T-helper 9 cell (primary cell): ENCODE measurements around the gene IL17RC.
"Not testable (repeated sequence)": the region's sequence is repeated elsewhere in the genome, so short reads cannot be mapped to it uniquely, and the experiment has no call there.

Experiments used
- DNase-seq: peaks from one replicate; pipeline ENCODE4 v3.0.0-alpha.2; 2020

The IL17RC gene

DNA sequence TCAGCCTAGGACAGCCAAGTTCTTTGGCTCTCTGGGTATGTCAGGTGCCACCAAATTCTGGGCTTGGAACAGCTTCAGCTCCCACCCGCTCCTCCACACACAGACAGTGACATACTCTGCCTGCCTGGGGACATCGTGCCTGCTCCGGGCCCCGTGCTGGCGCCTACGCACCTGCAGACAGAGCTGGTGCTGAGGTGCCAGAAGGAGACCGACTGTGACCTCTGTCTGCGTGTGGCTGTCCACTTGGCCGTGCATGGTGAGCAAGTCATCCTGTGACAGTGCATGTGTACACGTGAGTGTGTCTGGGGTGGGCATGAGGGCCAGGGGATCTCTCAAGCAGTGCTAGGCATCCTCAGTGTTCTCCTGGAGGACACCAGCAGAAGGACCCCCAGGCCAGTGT is 922 bp downstream of the IL17RC start:
- DNase-seq: no peak

DNA sequence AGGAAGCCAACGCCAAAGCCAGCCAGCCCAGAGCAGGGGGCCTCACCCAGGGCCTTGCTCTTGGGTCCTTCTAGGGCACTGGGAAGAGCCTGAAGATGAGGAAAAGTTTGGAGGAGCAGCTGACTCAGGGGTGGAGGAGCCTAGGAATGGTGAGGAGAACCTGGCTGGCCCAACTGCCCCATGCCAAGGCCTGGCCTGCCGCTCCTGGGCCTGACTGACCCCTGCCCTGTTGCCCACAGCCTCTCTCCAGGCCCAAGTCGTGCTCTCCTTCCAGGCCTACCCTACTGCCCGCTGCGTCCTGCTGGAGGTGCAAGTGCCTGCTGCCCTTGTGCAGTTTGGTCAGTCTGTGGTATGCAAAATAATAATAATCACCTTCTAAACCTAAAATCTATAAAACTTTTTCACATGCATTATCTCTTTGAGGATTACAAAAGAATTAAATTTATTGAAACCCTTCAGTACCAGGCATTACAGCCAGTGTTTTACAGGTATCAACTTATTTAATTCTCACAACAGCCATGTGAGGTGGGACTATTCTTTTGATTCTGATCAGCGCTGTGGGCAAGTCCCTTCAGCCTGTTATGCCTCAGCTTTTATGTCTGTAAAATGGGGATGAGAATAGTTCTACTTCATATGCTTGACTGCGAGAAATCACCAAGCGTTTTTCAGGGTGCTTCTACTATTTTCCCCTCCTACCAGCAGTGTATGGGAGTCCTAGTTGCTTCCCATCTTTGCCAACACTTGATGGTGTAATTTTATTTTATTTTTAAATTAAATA is 1.6 kb downstream of the IL17RC start:
- no peak for DNase-seq

- no peak for DNase-seq
Measured at GRCh38 chr3:9928158-9928557, 11.3 kb downstream of the IL17RC start.

DNA sequence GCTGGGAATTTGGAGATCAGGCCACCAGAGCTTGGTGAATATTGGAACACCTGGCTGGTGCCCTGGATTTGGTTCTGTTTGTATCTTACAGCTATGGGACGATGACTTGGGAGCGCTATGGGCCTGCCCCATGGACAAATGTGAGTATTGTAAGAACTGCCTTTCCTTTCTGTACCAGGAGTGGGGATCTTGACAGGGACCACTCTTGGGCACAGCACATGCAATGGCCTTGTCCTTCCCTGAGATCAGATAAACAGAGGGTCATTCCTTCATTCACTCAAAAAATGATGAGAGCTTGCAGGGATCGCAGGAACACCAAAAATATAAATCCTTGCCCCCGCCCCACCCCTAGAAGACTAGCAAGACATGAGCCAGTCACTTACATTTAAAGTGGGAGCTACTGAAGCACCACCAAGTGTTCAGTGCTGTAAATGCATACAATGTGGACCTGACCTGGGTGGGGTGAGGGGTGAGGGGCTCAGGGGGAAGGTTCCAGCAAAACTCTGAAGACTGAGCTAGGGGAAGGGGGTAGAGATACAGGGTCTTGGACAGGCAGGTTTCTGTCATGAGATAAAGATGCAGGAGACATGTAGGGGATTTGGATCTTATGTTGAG is 14.0 kb downstream of the IL17RC start:
- no peak for DNase-seq

DNA sequence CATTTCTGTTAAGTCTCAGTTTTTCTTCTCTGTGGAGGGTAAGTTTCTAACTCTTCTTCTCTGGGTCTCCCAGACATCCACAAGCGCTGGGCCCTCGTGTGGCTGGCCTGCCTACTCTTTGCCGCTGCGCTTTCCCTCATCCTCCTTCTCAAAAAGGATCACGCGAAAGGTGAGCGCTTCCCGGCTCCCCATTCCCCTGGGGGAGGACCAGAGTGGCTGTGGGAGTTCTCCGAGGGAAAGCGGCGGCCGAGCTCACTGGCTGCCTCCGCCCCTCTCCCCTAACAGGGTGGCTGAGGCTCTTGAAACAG is 15.6 kb downstream of the IL17RC start:
- DNase-seq: no peak

DNA sequence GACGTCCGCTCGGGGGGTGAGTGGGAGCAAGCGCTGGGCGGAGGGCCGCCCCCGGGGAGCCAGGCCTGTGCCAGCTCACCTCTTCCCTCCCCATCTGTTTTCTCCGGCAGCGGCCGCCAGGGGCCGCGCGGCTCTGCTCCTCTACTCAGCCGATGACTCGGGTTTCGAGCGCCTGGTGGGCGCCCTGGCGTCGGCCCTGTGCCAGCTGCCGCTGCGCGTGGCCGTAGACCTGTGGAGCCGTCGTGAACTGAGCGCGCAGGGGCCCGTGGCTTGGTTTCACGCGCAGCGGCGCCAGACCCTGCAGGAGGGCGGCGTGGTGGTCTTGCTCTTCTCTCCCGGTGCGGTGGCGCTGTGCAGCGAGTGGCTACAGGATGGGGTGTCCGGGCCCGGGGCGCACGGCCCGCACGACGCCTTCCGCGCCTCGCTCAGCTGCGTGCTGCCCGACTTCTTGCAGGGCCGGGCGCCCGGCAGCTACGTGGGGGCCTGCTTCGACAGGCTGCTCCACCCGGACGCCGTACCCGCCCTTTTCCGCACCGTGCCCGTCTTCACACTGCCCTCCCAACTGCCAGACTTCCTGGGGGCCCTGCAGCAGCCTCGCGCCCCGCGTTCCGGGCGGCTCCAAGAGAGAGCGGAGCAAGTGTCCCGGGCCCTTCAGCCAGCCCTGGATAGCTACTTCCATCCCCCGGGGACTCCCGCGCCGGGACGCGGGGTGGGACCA is 16.1 kb downstream of the IL17RC start:
- peak; percentile 82 for DNase-seq

DNA sequence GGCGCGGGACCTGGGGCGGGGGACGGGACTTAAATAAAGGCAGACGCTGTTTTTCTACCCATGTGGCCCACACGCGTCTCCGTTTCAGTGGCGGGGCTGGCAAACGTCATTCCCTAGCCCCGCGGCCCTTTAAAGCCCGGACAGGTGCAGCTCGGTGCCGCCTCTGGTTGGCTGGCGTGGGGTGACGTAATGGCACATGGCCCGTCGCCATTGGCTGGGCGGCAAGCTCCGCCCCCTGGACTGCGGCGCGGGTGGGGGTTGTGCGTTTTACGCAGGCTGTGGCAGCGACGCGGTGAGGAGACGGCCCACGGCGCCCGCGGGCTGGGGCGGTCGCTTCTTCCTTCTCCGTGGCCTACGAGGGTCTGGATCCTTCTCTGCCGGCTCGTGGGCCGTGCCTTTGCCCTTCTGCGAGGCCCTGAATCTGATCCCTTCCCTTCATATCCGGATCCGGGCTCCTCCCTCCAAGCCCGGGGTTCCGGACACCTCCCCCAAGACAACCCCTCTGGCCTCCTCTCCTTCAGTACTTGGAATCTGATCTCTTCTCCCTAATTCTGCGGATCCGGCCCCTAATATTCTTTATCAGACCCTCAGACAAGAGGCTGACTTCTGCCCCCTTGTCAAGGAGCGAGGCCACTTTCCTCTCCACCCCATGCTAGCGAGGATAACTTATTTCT is 16.8 kb downstream of the IL17RC start, which contains the start of gene CRELD1:
Gene CRELD1, plus strand, starts transcription at position 274 of the 674 bp plus-strand sequence. CDS start 605 bp downstream, outside the sequence.
- peak; percentile 94 for DNase-seq

- DNase-seq: peak; percentile 21
Measured at GRCh38 chr3:9934235-9934621, 17.3 kb downstream of the IL17RC start.

DNA sequence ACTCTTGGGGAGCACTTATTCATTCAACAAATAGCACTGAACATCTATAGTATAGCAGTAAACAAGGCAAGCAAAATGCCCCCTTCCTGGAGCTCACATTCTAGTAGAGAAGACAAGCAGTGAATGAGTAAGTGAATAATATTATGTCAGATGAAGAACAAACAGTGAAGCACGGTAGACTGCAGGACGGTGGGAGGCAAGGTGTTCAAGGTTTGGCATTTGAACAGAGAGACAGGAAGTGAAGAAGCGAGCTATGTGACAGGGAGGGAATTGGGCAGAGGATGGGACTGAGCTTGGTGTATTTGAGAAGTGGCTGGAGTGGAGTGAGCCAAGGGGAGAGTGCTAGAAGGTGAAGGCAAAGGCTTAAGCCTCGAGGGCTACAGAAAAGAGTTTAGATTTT is 18.1 kb downstream of the IL17RC start:
- no peak for DNase-seq

- DNase-seq: no peak
Measured at GRCh38 chr3:9935966-9936510, 19.1 kb downstream of the IL17RC start.

GRCh38 chr3:9937486-9938238 is 20.8 kb downstream of the IL17RC start:
- DNase-seq: no peak

DNA sequence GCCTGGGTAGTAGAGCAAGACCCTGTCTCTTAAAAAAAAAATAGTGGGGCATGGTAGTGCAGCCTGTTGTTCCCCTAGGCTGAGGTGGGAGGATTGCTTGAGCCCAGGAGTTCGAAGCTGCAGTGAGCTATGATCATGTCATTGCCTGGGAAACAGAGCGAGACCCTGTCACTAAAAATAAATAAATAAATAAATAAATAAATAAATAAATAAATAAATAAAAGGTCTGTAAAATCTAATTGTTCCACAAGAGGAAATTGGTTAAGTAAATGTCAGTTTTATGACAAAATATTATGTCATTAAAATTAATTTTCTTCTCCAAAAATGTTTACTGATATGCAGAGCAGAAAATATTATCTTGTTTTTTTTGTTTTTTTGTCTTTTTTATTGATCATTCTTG is 22.1 kb downstream of the IL17RC start:
- DNase-seq: no peak

- not testable (repeated sequence) for DNase-seq
Measured at GRCh38 chr3:9939906-9940305, 23.0 kb downstream of the IL17RC start.

GRCh38 chr3:9940746-9941145 is 23.8 kb downstream of the IL17RC start:
- no peak for DNase-seq

DNA sequence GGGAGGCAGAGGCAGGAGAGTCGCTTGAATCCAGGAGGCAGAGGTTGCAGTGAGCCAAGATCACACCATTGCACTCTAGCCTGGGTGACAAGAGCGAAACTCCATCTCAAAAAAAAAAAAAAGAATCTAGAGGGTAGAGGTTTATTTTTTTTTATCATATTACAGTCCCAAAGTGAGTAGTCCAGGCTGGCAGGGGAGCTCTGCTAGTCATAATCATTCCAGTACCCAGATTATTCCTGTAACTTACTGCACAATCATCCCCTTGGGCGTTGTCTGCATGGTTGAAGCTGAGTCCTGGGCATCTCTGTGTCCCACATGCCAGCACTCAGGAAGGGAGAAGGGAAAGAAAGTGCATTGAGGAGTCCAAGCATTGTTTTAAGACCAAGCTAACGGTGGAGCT is 25.3 kb downstream of the IL17RC start:
- no peak for DNase-seq

DNA sequence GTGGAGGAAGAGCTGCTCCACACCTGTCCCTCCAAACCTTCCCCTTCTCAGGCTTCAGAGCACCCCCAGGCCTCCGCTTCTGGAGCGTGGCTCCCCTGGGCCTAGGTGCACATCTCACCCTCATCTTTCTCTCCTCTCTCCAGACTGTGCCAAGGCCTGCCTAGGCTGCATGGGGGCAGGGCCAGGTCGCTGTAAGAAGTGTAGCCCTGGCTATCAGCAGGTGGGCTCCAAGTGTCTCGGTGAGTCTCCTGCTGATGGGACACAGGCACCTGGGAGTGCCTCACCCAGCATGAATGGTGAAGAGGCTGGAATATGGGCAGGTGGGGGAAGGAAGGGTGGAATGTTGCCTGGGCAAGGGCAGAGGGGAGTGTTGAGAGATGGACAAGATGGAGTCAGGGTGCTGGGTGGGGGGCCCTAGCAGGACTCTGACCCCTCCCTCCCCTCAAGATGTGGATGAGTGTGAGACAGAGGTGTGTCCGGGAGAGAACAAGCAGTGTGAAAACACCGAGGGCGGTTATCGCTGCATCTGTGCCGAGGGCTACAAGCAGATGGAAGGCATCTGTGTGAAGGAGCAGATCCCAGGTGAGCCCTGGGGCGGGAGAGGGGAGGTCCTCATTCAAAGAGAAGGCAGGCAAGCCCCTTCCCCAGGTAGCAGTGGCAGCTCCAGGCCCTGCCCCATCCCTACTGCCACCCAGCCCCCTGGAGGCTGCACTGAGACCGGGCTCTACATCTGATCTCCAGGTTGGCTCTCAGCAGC is 26.2 kb downstream of the IL17RC start:
- no peak for DNase-seq

GRCh38 chr3:9944271-9944670 is 27.4 kb downstream of the IL17RC start:
- DNase-seq: no peak

- DNase-seq: no peak
Measured at GRCh38 chr3:9945358-9945757, 28.5 kb downstream of the IL17RC start.

DNA sequence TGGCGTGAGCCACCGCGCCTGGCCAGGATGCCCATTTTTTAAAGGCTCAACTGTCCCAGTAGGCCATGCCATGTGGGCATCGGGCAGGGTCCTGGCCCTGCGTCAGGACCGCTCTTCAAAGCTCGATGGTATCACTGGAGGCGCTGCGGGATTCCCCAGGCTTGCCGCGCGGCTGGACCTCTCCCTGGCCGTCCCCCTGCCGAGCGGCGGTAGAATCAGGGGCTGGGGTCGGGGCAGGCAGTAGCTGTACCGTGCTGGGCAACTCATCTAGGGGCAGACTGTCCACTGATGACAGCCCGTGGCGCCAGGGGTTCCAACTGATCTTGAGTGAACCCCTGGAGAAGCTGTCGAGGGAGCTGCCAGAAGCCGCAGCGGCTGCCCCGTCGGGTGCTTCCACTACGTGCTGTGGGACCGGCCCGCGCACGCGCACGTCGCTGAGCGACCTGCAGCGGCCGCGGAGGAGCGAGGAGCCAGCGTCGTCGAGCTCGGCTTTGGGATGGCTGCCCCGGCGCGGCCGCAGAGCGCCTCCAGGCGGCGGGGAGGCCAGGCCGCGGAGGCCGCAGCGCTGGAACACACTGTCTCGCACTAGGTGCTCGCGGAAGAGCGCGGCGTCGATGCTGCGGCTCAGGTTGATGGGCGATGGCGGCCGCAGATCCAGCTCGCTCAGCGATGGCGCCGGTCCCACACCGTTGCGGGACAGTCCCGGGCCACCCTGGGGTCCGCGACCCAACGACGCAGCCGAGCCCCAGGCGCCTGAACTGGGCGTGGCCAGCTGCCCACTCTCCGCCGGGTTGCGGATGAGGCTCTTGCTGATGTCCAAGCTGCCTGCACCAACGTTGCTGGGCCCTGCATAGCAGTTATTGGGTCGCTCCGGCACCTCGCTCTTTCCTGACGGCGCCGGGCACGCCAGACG is 29.5 kb downstream of the IL17RC start:
- DNase-seq: peak; percentile 65
